ENCODE measurements around the gene LNX1. TPM values are rescaled to one million over a fixed set of nuclear protein-coding genes. Genes with fewer than 3 reads are reported as not detected.
A peak's percentile ranks its signal among the peaks of the same experiment; 100 is the strongest.

LNX1 gene
- polyA plus RNA-seq, 3 donors: 14.4 to 18.4 (median 14.6) TPM

DNA sequence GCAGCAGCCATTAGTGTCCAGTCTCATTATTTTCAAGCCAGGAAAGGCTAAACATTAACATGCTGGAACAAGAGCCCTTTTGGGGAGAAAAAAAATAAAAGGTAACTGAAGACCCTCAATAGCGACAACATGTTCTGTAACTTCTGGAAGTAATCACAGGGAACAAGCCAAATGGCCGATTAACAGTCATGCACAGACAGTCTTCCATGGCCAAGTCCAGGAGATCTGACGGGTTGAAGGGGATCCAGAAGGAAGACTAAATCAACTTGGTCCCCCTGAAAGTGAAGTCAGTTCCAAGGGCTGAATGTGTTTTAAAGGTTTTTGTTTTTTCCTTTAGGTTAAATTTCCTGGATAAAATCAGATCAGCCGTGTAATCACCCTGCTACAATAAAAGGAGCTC, 52.5 kb downstream of the LNX1 start:
- no peak for DNase-seq

DNA sequence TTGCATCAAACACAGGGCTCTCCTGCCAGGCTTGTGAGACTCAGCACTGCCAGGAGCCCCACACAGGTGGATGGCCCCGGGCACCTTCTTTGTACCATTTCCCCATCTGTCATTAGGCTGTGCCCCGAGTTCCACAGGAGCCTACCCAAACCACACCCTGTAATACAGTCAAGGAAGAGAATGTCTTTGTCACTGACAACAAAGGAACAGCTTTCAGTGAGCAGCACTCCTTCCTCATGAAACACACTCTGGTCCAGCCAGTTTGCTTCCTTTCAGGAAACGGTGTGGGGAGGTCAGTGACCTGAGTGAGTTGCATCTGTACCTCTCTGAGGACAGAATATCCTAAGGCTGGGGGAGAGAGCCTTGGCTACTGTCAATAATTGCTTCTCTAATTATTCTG, 53.7 kb downstream of the LNX1 start:
- DNase-seq: no peak

DNA sequence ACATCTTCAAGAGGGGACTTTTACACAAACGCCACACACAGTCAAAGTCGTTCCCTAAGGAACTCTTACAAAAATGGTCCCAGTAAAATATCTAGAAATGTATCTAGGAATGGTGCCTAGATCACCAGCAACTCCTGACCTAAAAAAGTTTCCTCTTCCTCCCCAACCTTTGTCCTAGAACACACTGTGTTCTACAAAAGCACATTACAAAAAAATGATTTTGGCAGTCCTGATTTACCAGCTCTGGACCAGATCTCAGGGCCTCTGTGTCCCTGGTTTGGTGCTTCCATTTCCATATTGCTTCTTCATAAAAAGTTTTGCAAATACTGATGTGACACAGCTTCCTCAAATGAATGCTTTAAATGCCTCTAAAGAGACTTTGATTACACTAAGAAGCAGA, 55.0 kb downstream of the LNX1 start:
- DNase-seq: no peak

DNA sequence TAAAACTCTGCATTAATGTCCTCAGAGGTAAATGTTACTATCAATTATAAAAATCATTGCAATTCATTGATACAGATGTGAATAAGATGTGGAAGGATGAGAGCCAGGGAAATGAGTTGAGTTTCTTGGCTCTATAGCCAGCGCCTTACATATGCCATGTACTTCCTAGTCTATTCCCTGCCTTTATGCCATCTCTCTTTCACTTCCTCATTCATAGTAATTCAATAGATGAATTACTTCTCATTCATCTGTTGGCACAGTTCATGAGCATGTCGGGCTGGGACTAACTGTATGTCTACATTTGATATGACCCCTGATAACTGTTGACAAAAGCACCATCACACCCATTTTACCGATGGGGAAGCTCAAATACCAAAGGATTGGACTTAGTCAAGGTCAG, 55.7 kb downstream of the LNX1 start:
- DNase-seq: no peak

DNA sequence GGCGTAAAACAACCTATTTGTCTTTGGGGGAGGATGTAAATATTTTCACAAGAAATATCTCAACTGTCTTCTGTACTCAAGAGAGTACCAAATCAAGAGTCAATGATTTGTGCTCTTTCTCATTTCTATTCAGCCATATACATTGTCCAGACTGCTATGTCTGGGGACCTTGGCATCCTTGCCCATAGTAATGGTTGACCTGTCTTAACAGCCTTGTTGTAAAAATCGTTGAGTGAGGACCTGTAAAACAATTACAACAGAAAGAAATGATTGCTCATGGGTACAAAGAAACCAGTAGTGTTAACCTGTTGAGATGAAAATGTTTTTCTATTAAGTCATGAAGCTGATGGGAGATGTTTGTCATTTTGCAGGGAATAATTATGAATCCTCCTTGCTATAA, 56.6 kb downstream of the LNX1 start:
- DNase-seq: no peak

DNA sequence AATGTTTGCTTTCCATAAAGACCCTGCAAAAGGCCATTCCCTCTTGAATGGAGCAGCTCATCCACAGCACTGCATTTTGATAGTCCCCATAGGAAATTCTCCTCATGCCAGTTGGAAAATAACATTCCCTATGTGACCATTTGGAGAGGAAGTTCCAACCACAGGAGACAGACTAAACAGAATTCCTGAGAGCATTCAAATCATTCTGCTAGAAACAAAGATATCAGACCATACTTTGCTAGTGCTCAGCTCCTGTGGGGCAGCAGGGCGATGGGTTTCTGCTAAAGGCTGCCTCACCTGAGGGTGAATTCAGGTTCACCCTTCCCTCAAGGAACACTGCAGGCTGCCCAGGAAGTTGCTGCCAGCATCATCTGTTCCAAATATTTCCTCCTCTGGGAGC, 58.8 kb downstream of the LNX1 start:
- no peak for DNase-seq

DNA sequence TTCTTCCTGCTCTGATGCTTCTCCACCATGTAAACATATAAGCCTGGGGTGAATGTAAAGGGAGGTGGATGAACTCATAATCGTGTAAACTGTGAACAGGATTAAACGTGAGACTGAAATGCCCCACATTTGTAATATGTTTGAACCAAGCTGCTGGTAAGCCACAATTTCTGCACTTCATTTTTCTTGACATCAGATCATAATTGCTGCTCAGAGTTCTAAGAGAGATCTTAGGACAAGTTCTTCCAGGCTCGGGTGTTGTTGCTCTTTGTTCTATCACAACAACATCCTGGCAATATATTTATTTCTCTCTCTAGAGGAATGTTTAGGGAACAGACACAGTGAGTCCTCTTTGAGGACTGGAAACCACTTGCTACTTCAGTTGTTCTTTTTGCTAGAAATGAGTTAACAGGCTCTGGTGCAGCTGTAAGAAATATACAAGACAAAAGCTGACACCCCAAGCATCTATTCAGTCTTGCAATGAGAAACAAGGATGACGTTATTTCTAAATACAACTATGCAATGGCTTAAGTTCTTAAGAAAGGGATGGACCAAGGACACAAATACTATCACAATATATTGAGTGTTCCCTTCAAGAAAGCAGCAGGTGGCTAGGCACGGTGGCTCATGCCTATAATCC, 59.6 kb downstream of the LNX1 start:
- no peak for DNase-seq

DNA sequence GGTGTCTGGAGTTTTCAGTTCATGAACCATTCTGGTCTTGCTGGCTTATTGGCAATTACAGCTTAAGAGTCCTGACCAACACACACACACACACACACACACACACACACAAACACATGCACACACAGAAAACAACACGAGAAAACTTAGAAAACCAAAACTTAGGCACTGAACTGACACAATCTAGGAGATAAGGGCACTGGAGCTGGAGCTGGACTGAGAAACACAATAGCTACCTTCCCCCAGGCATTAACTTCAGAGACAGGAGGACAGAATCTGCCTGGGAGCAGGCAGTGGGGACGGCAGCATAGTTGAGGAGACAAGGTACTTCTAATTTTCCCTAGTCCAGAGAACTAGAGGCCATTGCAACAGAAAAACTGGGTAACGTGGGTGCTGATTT, 62.3 kb downstream of the LNX1 start:
- DNase-seq: no peak

DNA sequence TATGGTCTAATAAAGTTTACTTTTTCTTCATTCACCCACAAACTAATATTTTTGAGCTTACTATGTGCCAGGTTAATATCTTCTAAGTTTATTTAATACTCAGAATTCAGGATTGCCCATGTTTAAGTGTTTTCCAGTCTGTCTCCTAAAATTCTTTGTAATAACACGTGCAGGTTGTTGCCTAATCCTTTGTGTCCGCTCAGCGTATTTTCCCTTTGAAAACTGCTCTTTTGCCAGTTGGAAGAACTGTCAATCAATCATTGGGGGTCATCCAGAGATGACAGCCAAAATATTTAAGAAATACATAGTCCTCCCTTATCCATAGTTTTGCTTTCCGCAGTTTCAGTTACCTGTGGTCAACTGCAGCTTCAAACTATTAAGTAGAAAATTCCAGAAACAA, 63.4 kb downstream of the LNX1 start:
- no peak for DNase-seq

DNA sequence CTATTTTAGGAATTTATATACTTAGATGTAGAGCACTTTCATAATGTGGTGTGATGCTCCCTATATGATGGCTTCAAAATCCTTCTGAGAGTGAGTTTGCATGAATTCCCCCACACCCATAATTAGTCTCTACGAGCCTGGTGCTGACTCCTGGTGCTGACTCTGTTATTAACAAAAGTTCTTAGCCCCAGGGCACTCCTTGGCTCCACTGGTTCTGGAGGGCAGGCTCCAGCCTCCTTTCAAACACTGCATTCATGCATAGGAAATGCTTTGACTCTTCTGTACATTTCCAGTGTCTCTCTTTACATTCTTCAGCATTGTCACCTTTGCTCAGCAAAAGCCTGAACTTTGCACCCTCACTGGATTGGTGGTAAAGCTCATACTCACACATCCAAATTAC, 64.0 kb downstream of the LNX1 start:
- DNase-seq: no peak

DNA sequence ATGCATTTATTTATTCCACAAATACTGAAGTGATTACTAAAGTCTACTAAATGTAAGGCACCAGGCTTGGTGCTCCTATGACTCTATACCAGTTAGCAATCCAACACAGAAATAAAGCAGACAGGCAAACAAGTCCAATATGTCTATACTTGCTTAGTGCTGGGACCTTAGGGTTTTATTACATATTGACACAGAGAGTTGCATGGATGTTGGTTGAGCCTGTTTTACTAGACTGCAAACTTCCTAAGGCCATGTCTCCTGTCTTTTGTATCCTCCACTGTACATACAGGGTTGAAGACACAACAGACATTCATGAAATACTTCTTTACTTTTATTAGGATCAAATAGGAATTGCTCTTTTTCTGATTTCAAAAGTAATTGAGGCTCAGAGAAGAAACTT, 69.0 kb downstream of the LNX1 start:
- DNase-seq: no peak

DNA sequence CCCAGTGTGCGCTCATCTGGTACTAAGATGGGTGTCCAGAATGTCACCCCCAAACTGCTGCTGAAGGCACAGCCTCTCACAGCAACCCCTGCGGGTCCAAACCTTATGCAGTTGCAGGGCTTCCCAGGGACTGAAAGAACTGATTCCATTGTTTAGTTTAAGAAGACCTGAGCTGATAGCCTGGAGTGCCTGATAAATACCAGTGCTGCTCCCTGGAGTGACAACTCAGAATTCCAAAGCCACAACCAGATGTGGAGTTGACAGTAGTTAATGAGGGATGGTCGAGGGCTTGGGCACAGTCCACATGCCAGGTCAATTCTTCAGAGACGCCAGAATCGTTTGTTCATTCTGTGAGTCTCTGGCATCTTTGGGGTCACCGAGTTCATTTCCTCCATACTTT, 71.2 kb downstream of the LNX1 start:
- no peak for DNase-seq

DNA sequence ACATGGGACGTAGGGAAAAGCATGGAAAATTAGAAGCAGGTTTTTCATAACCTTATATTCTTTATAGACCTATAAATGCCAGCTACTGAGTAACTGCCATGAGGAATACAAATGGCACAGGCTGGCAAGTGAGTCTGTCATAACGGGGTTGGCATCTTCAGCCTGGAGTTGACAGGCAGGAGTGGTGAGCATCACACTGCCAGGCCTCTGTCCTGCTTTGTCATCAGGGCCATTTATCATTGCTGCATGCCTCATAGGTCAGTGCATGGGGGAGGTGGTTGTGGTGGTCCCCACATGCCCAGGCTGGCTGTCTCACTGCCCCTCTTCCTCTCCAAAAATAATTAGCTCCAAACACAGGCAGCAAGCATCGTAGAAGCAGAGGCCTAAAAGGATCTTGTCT, 72.5 kb downstream of the LNX1 start:
- no peak for DNase-seq

DNA sequence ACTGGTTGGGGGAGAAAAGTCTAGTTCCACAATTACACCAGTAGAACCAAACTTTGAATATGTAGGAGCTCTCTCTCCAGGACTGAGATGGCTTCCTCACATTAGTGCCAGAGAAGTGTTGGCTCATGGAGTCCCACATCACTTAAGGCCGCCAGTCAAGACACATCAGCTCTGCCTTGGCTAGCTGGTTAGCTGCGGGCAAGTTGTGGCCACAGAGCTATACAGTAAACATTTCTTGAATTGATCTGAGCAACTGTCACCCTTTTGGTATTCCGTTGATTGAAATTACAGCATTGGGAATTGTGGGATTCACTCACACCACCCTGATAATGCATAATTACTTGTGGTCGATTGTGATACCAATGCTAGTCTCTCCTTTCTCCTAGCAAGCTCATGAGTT, 76.2 kb downstream of the LNX1 start:
- no peak for DNase-seq

DNA sequence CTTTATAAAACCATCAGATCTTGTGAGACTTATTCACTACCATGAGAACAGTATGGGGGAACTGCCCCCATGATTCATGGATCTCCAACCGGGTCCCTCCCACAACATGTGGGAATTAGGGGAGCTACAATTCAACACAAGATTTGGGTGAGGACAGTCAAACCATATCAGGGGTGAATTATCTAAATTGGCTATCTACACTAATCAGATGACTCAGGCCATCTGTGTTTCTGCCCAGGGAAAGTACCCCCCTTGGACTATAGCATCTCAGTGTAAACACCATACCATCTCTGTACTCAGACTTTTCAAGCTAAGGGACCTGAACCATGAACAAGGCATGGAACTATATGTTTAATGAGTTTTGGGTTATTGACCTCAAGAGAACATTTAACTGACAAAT, 76.8 kb downstream of the LNX1 start:
- DNase-seq: no peak

DNA sequence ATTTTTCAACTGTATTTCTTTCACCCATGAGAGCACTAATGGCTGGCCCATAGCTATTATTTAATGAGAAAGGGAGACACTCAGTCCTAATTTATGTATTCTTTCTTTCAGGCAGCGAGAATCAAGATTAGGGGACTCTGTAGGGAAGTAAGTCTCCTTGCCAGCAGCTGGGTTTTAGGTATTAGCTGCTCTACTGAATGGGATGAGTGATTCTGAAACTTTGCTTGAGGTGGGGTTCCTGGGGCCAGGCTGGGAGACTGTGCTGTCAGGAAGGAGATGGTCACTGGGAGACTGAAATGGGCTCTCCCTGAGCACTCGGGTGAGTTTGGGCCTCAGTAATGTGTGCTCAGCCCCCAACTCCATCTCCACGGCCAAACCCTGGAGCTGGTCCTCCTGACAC, 78.7 kb downstream of the LNX1 start:
- no peak for DNase-seq

DNA sequence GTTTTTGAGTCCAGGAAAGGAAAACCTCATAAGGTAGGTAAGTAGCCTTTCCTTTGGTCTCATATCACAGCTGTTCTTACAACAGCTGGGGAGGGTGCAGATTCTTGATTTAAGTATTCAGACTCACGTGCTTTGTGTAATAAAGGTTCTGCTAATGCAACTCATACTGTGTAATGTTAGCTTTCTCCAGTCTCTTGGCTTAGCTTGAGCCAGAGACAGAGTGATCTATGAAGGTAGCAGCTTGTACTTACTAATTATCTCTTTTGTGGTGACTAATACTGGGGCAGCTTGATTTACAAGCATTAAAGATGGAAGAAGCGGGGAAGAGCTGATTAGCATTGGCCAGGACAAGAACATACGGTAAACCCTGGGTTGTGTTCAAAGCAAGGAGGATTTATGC, 80.3 kb downstream of the LNX1 start:
- no peak for DNase-seq

DNA sequence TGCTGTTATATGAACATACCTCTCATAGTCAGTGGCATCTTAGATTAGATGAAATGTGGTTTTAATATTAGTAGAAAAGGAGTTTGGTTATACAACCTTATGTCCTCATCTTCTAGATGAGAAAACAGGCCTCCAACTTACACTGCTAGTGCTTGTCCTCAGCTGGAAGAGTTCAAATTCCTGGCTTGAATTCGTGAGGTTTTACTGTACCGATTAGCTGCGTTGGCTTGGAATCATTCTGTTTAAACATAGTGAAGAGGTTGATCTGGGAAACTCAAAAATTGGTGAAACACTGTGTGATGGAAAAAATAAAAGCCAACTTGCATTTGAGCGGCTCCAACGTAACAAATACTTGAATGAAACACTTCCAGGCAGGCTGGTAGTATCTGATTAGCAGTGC, 81.0 kb downstream of the LNX1 start:
- DNase-seq: no peak

DNA sequence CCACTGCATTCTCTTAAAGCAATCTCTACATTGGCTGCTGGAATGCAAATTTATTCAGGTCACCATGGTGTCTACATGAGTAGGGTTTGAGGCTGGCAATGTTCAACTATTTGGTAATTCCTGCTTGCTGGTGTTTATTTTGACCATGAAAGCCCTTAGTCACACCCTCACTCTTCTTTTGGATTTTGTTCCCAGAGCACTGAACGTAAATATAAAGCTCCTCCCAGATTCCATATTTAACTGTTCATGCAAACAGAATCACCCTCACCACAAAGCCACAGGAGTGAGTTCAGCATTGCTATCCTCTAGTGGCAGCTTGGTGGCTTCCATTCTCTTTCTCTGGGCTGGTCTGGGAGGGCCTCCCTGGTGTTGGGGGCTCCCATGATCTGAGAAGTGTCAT, 82.8 kb downstream of the LNX1 start:
- no peak for DNase-seq

DNA sequence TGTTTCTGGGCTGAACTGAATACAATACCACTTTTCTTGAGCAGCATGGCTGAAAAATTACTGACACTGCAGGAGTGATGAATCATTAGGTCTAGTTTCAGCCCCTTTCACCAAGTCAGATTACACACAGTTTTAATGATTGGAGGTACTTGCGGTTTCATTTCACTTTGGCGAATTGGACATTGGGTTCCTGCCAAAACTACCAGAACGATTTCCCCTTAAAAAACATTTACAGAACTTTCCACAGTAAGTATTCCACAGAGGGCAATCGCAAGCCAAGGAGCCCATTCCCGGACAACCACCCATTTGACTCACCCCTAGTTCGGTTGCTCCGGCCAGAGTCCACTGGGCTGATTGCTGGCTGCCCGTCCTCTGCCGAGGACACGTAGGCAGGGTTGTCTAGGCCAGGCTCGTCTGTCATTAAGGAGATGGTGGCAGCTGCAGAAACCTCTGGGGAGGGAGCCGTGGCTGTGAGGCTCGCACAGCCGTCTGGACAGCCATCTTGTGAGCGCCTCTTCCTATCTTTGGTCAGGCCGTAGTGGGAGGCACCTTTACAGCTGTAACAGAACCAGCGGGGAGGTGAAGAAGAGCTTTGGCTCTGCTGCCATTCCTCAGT, 83.5 kb downstream of the LNX1 start:
- no peak for DNase-seq

DNA sequence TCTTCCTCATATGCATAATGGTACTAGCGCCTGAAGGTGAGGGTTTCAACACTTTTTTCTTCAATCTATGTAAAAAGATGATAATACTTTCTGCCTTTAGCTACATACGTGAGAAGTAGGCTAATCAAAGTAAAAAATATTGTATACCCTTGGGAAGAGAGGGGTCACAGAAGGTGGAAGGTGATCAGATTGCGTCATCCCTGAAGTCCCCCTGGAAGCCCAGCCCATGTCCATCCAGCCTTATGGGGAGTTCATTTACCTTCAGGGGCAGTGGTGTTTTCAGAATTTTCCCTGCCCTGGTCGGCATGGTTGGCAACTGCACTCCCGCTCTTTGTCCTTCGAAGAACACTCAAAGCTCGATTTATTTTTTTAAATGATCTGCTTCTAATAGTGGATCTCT, 84.2 kb downstream of the LNX1 start:
- no peak for DNase-seq

DNA sequence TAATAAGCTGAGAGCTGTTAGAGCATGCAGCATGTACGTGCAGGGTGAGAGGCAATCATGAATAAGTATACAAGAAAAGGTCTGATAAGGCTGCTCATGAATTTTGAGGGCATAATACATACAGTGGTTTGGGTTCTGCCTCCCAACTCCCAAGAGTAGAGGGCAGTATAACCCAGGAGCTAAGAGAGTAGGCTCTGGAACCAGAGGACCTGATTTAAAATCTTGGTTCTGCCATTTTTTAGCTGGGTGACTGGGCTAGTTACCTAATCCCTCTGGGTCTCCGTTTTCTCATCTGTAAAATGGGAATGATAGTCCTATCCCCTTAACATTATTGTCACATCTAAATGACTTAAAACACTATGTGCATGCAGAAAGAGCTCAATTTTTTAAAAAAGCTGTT, 85.3 kb downstream of the LNX1 start:
- DNase-seq: no peak

DNA sequence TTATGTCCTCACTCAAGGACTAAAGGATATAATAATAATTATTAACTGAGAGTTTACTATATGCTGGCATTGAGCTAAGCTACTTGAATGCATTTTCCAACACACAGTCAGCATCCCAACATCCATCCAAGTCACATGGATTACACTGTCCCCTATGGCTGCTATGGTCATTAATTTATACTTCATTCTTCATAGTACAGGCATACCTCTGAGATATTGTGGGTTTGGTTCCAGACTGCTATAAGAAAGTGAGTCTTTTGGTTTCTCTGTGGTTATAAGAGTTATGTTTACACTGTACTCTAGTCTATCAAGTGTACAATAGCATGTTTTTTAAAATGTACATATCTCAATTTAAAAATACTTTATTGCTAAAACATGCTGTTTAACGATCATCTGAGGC, 89.2 kb downstream of the LNX1 start:
- DNase-seq: no peak

DNA sequence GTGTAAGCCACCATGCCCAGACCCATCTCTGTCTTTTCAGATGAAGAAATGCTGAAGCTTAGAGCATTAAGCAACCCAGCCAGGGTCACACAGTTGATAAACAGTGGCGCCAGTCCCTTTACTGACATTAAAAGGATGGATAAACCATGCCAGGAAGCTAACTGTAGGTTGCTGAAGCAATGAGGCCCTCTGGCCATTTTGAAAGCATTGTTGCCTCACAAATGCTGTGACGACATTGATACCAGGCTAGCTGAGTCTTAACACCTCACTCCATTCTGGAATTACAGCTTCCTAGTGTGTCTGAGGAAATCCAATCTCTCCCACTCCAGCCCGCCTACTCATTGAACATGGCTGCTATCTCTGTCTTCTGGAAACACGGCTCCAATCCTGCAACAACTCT, 89.7 kb downstream of the LNX1 start:
- no peak for DNase-seq

DNA sequence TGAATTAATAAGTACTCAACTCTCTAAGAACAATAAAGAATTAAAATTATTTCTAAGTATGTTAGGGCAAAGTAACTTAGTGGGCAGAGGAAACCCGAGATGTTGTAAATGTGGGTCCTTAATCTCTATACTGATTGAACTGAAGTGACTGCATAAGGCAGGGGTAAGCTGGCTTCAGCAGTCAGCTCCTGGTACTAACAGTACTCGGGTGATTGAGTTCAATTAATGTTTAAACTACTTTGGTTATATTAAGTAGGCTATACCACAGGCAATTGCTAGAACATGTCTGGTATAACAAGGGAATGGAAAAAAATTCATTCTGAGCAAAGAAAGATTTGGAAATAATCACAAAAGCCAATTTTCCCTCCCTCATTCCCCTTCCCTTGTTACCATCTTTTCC, 90.7 kb downstream of the LNX1 start:
- DNase-seq: peak; percentile 17
